Measurements from ENCODE around the gene ACCS.

- peak; percentile 69 to 95 for TF ChIP-seq CTCF (conservative IDR thresholded peaks at IDR 0.05 in 1 of 2, IDR thresholded peaks at IDR 0.05 in 1 of 2; ENCODE audit: extremely low read depth in 1 of 2, insufficient read depth in 1 of 2, low read depth in 1 of 2, low read length in 2 of 2)
- TF ChIP-seq EZH2 (IDR thresholded peaks at IDR 0.05; ENCODE audit: borderline replicate concordance, low read length), result no peak
Measured at GRCh38 chr11:44095506-44096359, 29.7 kb downstream of the ACCS start, which contains the start of gene EXT2.

All from mammary epithelial cell (primary cell).